K562 (cell line): ENCODE measurements around the gene PRSS57. TPM values are rescaled to one million over a fixed set of nuclear protein-coding genes. Genes with fewer than 3 reads are reported as not detected.
"Not testable (repeated sequence)": the region's sequence is repeated elsewhere in the genome, so short reads cannot be mapped to it uniquely, and the experiment has no call there.

Source experiments
- ATAC-seq: fragments of 200-7000 bp; cut with Tn5 transposase; 3 replicates; pipeline ENCODE4 v1.9.1; 2020; ENCODE audit warnings: moderate library complexity
- BruUV-seq: library from RNA; stranded (reverse); fragments of 400-500 nt; replicated peaks from 2 replicates; lab custom pipeline; 2021; lab: Mats Ljungman, UMichigan
- CTCF ChIA-PET: fragments of 300-600 bp; formaldehyde crosslinking; extraction: SDS; loops from one replicate; lab custom pipeline; 2021; ENCODE audit warnings: low intra/inter-chr PET ratio; lab: Yijun Ruan, JAX
- POLR2A ChIA-PET: fragments of 300-600, 350-650 bp; sonication (Branson Sonifier 250); formaldehyde crosslinking; extraction: SDS; loops from one replicate; lab custom pipeline; 2021; ENCODE audit warnings: antibody characterized with exemption, inconsistent platforms; lab: Yijun Ruan, JAX
- DNase-seq, 4 experiments: peaks; one replicate each; pipeline versions ENCODE4 v3.0.0 to v3.0.0-alpha.2; 2011 to 2018; ENCODE audit warnings: low spot score in 3 of 4, mixed read lengths in 3 of 4; ENCODE audit errors: extremely low read depth in 1 of 4
- FAIRE-seq: peaks from 2 replicates; lab custom pipeline; 2011; peaks lifted over from hg19 to GRCh38; lab: Jason Lieb, UNC
- H2AFZ ChIP-seq: 2 replicates; pipeline ENCODE4 v1.6.0; 2011; ENCODE audit warnings: low read depth, low read length, control low read depth, inconsistent platforms
- H3K27ac ChIP-seq: fragments of 200-600 bp; 3 replicates; pipeline ENCODE4 v1.8.0; 2011; ENCODE audit warnings: low read depth, mild to moderate bottlenecking, control low read depth, inconsistent platforms, low read length, moderate library complexity, mixed read lengths; ENCODE audit errors: extremely low read depth
- H3K27me3 ChIP-seq, 2 experiments: fragments of 300-600 bp in 1 of 2; 2 replicates in 1 of 2; 3 replicates in 1 of 2; pipeline versions ENCODE4 v1.6.0 to v1.8.0; 2011; ENCODE audit warnings: inconsistent platforms in 2 of 2, low read length in 2 of 2, mild to moderate bottlenecking in 1 of 2, mixed read lengths in 1 of 2, moderate library complexity in 1 of 2; ENCODE audit not compliant: control insufficient read depth in 2 of 2, insufficient read depth in 2 of 2
- H3K36me3 ChIP-seq: fragments of 300-600 bp; 3 replicates; pipeline ENCODE4 v1.8.0; 2011; ENCODE audit warnings: mild to moderate bottlenecking, low read length, inconsistent platforms; ENCODE audit not compliant: control insufficient read depth, insufficient read depth
- H3K4me1 ChIP-seq, 2 experiments: fragments of 200-600 bp in 1 of 2; replicated peaks in 1 of 2; 2 replicates in 1 of 2; 3 replicates in 1 of 2; pipeline versions ENCODE4 v1.5.1 to v1.8.0; 2011; ENCODE audit warnings: inconsistent platforms in 2 of 2, low read length in 2 of 2, mild to moderate bottlenecking in 1 of 2, mixed read lengths in 1 of 2, moderate library complexity in 1 of 2; ENCODE audit not compliant: control insufficient read depth in 2 of 2, insufficient read depth in 2 of 2
- H3K4me2 ChIP-seq: 2 replicates; pipeline ENCODE4 v1.6.1; 2011; ENCODE audit warnings: low read length, control low read depth, inconsistent platforms, mixed read lengths; ENCODE audit not compliant: insufficient read depth
- H3K4me3 ChIP-seq: fragments of 200-600 bp; sonication (generic), shearing (Covaris generic); 2 replicates; pipeline ENCODE4 v1.5.1; 2016; ENCODE audit warnings: control low read depth, inconsistent platforms
- H3K79me2 ChIP-seq: fragments of 200-600 bp; 3 replicates; pipeline ENCODE4 v1.8.0; 2011; ENCODE audit warnings: low read length, inconsistent platforms; ENCODE audit not compliant: control insufficient read depth, insufficient read depth
- H3K9ac ChIP-seq, 2 experiments: 2 replicates each; pipeline versions ENCODE4 v1.6.0 to v1.6.1; 2011; ENCODE audit warnings: low read depth in 2 of 2, low read length in 2 of 2, control low read depth in 1 of 2, inconsistent platforms in 1 of 2, mild to moderate bottlenecking in 1 of 2, mixed read lengths in 1 of 2; ENCODE audit not compliant: insufficient read depth in 1 of 2
- H3K9me1 ChIP-seq: one replicate; pipeline ENCODE4 v1.6.0; 2011; ENCODE audit warnings: inconsistent platforms, mild to moderate bottlenecking, low read length, moderate library complexity; ENCODE audit not compliant: control insufficient read depth, insufficient read depth
- H3K9me3 ChIP-seq: replicated peaks from 2 replicates; pipeline ENCODE4 v1.5.1; 2011; ENCODE audit warnings: low read depth, low read length, inconsistent platforms; ENCODE audit not compliant: control insufficient read depth, insufficient read depth
- H4K20me1 ChIP-seq: replicated peaks from 2 replicates; pipeline ENCODE4 v1.6.1; 2011; ENCODE audit warnings: low read length, inconsistent platforms, mixed read lengths; ENCODE audit not compliant: control insufficient read depth, insufficient read depth
- ATF7 ChIP-seq: fragments of 450-650 bp; IDR thresholded peaks from 2 replicates; pipeline ENCODE4 v1.7.1; 2014; ENCODE audit warnings: mild to moderate bottlenecking, moderate library complexity
- CBX1 ChIP-seq: sonication (generic); IDR thresholded peaks from 2 replicates; pipeline ENCODE4 v1.6.1; 2016; ENCODE audit warnings: antibody characterized with exemption, low read depth, mild to moderate bottlenecking
- CBX5 ChIP-seq: IDR thresholded peaks from 2 replicates; pipeline ENCODE4 v1.6.1; 2014; ENCODE audit warnings: low read depth, borderline replicate concordance
- FOXA3 ChIP-seq, 2 experiments: fragments of 450-650 bp in 1 of 2; sonication (generic) in 1 of 2; formaldehyde crosslinking; IDR thresholded peaks in 1 of 2; conservative IDR thresholded peaks in 1 of 2; 2 replicates each; pipeline versions ENCODE4 v1.4.0 to v1.8.0; 2020 to 2022; ENCODE audit warnings: mild to moderate bottlenecking in 2 of 2, missing genetic modification reagents in 1 of 2
- HMGN3 ChIP-seq: IDR thresholded peaks from 2 replicates; pipeline ENCODE4 v1.6.1; 2011; ENCODE audit warnings: borderline replicate concordance, low read depth, mild to moderate bottlenecking, mixed read lengths, low read length; ENCODE audit not compliant: insufficient read length; ENCODE audit errors: extremely low read depth
- MIER1 ChIP-seq: fragments of 450-650 bp; IDR thresholded peaks from 2 replicates; pipeline ENCODE4 v1.6.1; 2016; ENCODE audit warnings: antibody characterized with exemption, mild to moderate bottlenecking, low read depth
- PURB ChIP-seq: sonication (generic); formaldehyde crosslinking; IDR thresholded peaks from 2 replicates; pipeline ENCODE4 v1.9.0; 2021; ENCODE audit warnings: low read depth, mild to moderate bottlenecking, missing genetic modification reagents
- RB1 ChIP-seq: fragments of 450-650 bp; IDR thresholded peaks from 2 replicates; pipeline ENCODE4 v1.6.1; 2017; ENCODE audit warnings: low read depth, mild to moderate bottlenecking
- ZBTB17 ChIP-seq: fragments of 450-650 bp; formaldehyde crosslinking; IDR thresholded peaks from 2 replicates; pipeline ENCODE4 v1.4.0; 2020; ENCODE audit warnings: mild to moderate bottlenecking
- ZKSCAN1 ChIP-seq: fragments of 150-350 bp; IDR thresholded peaks from 2 replicates; pipeline ENCODE4 v1.6.1; 2016; ENCODE audit warnings: low read depth, low read length
- ZNF146 ChIP-seq: IDR thresholded peaks from one replicate; pipeline ENCODE4 v1.6.1; 2018; ENCODE audit warnings: missing compliant biosample characterization; ENCODE audit not compliant: unreplicated experiment
- ZNF445 ChIP-seq: fragments of 250-450 bp; sonication (Bioruptor Pico); IDR thresholded peaks from 2 replicates; pipeline ENCODE4 v1.4.0; 2020; ENCODE audit warnings: low read depth, mild to moderate bottlenecking, moderate library complexity
- WGBS: fragments of 100-300 bp; shearing (Covaris generic); methylation state at CpG from one replicate; pipeline ENCODE4 v1.1.6; 2016; ENCODE audit warnings: low coverage, mixed read lengths; ENCODE audit not compliant: insufficient coverage; ENCODE audit errors: missing lambda C conversion rate; 5-methylcytosine and 5-hydroxymethylcytosine counted together
- in situ Hi-C: fragments of 300-500 bp; cut with MboI; formaldehyde crosslinking; loops from 4 replicates; pipeline ENCODE4 v1.15.0; 2018; ENCODE audit warnings: inconsistent platforms, mixed read lengths
- intact Hi-C: fragments of 100-400 bp; cut with micrococcal nuclease; formaldehyde crosslinking; loops from 2 replicates; pipeline ENCODE4 v1.14.2; 2022
- polyA plus RNA-seq, 8 experiments: library from polyadenylated mRNA; depleted of rRNA in 4 of 8; stranded (reverse) in 5 of 8; unstranded in 3 of 8; fragments of >200 nt; fragmentation: Nextera tagmentation in 2 of 8; fragmentation: Illumina TruSeq in 1 of 8; extraction: Ambion mirVana in 2 of 8; extraction: Trizol in 1 of 8; gene quantifications; 2 replicates each; pipeline versions ENCODE4 v1.2.1 to v1.2.3, GENCODE V29; 2011 to 2014; ENCODE audit warnings: inconsistent platforms in 1 of 8, missing spikeins in 1 of 8
- total RNA-seq, 7 experiments: library from RNA; depleted of rRNA in 6 of 7; stranded (reverse); fragments of >200 nt in 6 of 7; fragmentation: Illumina TruSeq in 2 of 7; extraction: Trizol in 2 of 7; gene quantifications; 2 replicates each; pipeline versions ENCODE4 v1.2.1 to v1.2.3, GENCODE V29; 2011 to 2021; ENCODE audit warnings: low replicate concordance in 1 of 7
- TF ChIP-seq, protein P1 (sequence below), 2 experiments: fragments of 450-650 bp in 1 of 2; sonication (generic) in 1 of 2; formaldehyde crosslinking in 1 of 2; IDR thresholded peaks in 1 of 2; conservative IDR thresholded peaks in 1 of 2; 2 replicates each; pipeline versions ENCODE4 v1.6.1 to v1.8.1; 2016 to 2023; ENCODE audit warnings: mild to moderate bottlenecking in 2 of 2, moderate library complexity in 2 of 2, inconsistent platforms in 1 of 2, missing genetic modification reagents in 1 of 2

Gene PRSS57
- total and polyA plus RNA-seq, 9 of the 15 experiments (the other 6 are each of a cell fraction or from before 2014, with no cell fraction given), result 0.06 to 2.5 (median 1.3) TPM; not detected in 3

DNA sequence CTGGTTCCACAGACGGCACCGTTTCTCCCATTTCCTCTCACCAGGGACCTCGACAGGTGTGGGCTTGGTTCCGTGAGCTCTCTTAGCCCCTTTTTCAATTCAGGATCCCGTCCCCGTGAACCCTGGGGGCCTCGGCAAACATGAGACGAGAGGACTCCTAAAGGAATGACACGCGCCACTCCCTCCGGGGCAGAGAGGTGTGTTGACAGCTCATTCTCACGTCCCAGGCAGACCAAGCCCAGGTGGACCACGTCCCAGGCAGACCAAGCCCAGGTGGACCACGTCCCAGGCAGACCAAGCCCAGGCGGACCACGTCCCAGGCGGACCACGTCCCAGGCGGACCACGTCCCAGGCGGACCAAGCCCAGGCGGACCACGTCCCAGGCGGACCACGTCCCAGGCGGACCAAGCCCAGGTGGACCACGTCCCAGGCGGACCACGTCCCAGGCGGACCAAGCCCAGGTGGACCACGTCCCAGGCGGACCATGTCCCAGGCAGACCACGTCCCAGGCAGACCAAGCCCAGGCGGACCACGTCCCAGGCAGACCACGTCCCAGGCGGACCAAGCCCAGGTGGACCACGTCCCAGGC is 28.2 kb downstream of the PRSS57 start:
- in situ Hi-C loops, result loop anchor here (5.0 kb wide), 1 partner anchor 65 kb away; no protein-coding TSS in a partner anchor
- H3K27ac ChIP-seq, BruUV-seq, FAIRE-seq, CTCF ChIA-PET, intact Hi-C loops, H3K4me3 ChIP-seq, H3K9ac ChIP-seq, H2AFZ ChIP-seq, H3K9me1 ChIP-seq, H3K27me3 ChIP-seq, H3K79me2 ChIP-seq, H4K20me1 ChIP-seq, ATAC-seq, H3K4me2 ChIP-seq: not testable (repeated sequence)
- POLR2A ChIA-PET, result interaction anchor here (0.6 kb wide), 1 partner anchor 799 kb away, joined by 3 read pairs; no protein-coding TSS in a partner anchor
- Histone ChIP-seq H3K9me3 (peaks cover 12% of the 10 kb centered on the region), H3K4me1 (peaks cover 12 to 31% of the 10 kb centered on the region in 2 experiments)
- WGBS, result 76% methylated on average over 17 of the region's 38 CpGs
- TF ChIP-seq ZNF445 (CRISPR knock-in tag), result peak; percentile 82
- peak; percentile 76 for TF ChIP-seq CBX5
- peak; percentile 73; the same call in 1 of the 2 replicates for TF ChIP-seq CBX1
- TF ChIP-seq, all 486 proteins: peak for 3; not testable (repeated sequence) for 483
- not testable (repeated sequence) for H3K36me3 ChIP-seq, DNase-seq

GRCh38 chr19:664913-665443 is 30.3 kb downstream of the PRSS57 start:
- FAIRE-seq (peak; percentile 58), DNase-seq (peak; percentile 73 to 84 (median 79)), ATAC-seq (peak; percentile 55)
- Histone ChIP-seq H3K4me3 (no peak overlapping the region), H3K4me2 (peak overlapping the region; percentile 55; the same call in 1 of the 2 replicates), H3K9me3 (peaks cover 12% of the 10 kb centered on the region), H3K27me3 (no peaks in the 10 kb centered on the region), H4K20me1 (peaks cover 22% of the 10 kb centered on the region), H3K27ac (no peak overlapping the region), H3K9ac (peak overlapping the region in 1 of 2 experiments; percentile 81; a peak in 2 of 4 replicates), H3K9me1 (peaks cover 6% of the 10 kb centered on the region), H3K79me2 (peaks cover 31% of the 10 kb centered on the region), H2AFZ (peak overlapping the region; percentile 81), H3K36me3 (peaks cover 17% of the 10 kb centered on the region; the same call in 1 of the 3 replicates), H3K4me1 (peaks cover 26 to 43% of the 10 kb centered on the region in 2 experiments)
- in situ Hi-C loops, result loop anchor here (5.0 kb wide), 1 partner anchor 67 kb away; no protein-coding TSS in a partner anchor
- 4% methylated on average over 19 of the region's 24 CpGs for WGBS
- CTCF ChIA-PET, result interaction anchor here (0.8 to 1.6 kb wide), 2 partner anchors 14 to 69 kb away, joined by 3 to 19 read pairs; no protein-coding TSS in a partner anchor
- no TSS peak for BruUV-seq
- POLR2A ChIA-PET, result no interaction called here
- intact Hi-C loops, result loop anchor here (1.0 kb wide), 1 partner anchor 69 kb away; no protein-coding TSS in a partner anchor
- TF ChIP-seq ZKSCAN1 (no peak), RB1 (peak; percentile 54; the same call in 1 of the 2 replicates), ZNF146 (no peak), ZBTB17 (CRISPR knock-in tag) (0 out of 2 replicates have a peak, but pooled peaks have one; percentile 23), ATF7 (0 out of 2 replicates have a peak, but pooled peaks have one; percentile 15), MIER1 (no peak), HMGN3 (no peak), PURB (CRISPR knock-in tag) (no peak), FOXA3 (CRISPR knock-in tag; conservative IDR thresholded peaks at IDR 0.05 in 1 of 2, IDR thresholded peaks at IDR 0.05 in 1 of 2) (no peak)
- TF ChIP-seq, protein P1, sequence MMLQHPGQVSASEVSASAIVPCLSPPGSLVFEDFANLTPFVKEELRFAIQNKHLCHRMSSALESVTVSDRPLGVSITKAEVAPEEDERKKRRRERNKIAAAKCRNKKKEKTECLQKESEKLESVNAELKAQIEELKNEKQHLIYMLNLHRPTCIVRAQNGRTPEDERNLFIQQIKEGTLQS (IDR thresholded peaks at IDR 0.05), result no peak
- TF ChIP-seq, protein P1 (CRISPR knock-in tag; conservative IDR thresholded peaks at IDR 0.05), result no peak
